PC-9 (cell line): ENCODE data around the gene C17orf58. TPM values are rescaled to one million over a fixed set of nuclear protein-coding genes. Genes with fewer than 3 reads are reported as not detected.

Experiments
- BruUV-seq: library from RNA; stranded (reverse); fragments of 400-500 nt; replicated peaks from 2 replicates; lab custom pipeline; 2021; lab: Mats Ljungman, UMichigan
- CTCF ChIA-PET: fragments of 300-600 bp; sonication (Branson Sonifier 250); formaldehyde crosslinking; loops from one replicate; lab custom pipeline; 2022; ENCODE audit warnings: antibody characterized with exemption; lab: Charles Lee
- POLR2A ChIA-PET: fragments of 300-600 bp; sonication (Branson Sonifier 250); formaldehyde crosslinking; loops from one replicate; lab custom pipeline; 2022; ENCODE audit warnings: antibody characterized with exemption; ENCODE audit not compliant: unreplicated experiment; lab: Charles Lee
- DNase-seq, 2 experiments: peaks; one replicate each; pipeline versions ENCODE4 v3.0.0 to v3.0.0-alpha.2; 2015 to 2022; ENCODE audit warnings: mixed read lengths in 1 of 2
- H2AFZ ChIP-seq: fragments of 200-600 bp; sonication (generic); 2 replicates; pipeline ENCODE4 v1.8.1; 2017; ENCODE audit warnings: antibody characterized with exemption
- H3F3A ChIP-seq: fragments of 200-600 bp; sonication (generic); 2 replicates; pipeline ENCODE4 v1.8.1; 2017; ENCODE audit warnings: antibody characterized with exemption, mild to moderate bottlenecking, low read depth; ENCODE audit not compliant: insufficient read depth
- H3K27ac ChIP-seq: fragments of 200-600 bp; sonication (generic); 2 replicates; pipeline ENCODE4 v1.6.1; 2016; ENCODE audit warnings: mixed run types
- H3K27me3 ChIP-seq: fragments of 200-600 bp; sonication (generic); 2 replicates; pipeline ENCODE4 v1.6.1; 2016; ENCODE audit warnings: low read depth, mixed run types; ENCODE audit not compliant: insufficient read depth
- H3K36me3 ChIP-seq: fragments of 200-600 bp; sonication (generic); 2 replicates; pipeline ENCODE4 v1.6.1; 2016; ENCODE audit warnings: low read depth, mixed run types
- H3K4me1 ChIP-seq: fragments of 200-600 bp; sonication (generic); replicated peaks from 2 replicates; pipeline ENCODE4 v1.6.1; 2016; ENCODE audit warnings: mixed run types; ENCODE audit not compliant: insufficient read depth
- H3K4me2 ChIP-seq: fragments of 200-600 bp; sonication (generic); 2 replicates; pipeline ENCODE4 v1.6.1; 2017; ENCODE audit warnings: mixed run types
- H3K4me3 ChIP-seq: fragments of 200-600 bp; sonication (generic); 2 replicates; pipeline ENCODE4 v1.6.1; 2016; ENCODE audit warnings: mixed run types
- H3K79me2 ChIP-seq: fragments of 200-600 bp; sonication (generic); 2 replicates; pipeline ENCODE4 v1.6.1; 2017; ENCODE audit warnings: low read depth, mixed run types
- H3K9me2 ChIP-seq: fragments of 200-600 bp; sonication (generic); 2 replicates; pipeline ENCODE4 v1.8.1; 2017; ENCODE audit warnings: mild to moderate bottlenecking; ENCODE audit not compliant: insufficient read depth
- H3K9me3 ChIP-seq: fragments of 200-600 bp; sonication (generic); 2 replicates; pipeline ENCODE4 v1.8.1; 2016; ENCODE audit warnings: low read depth; ENCODE audit not compliant: insufficient read depth
- H4K20me1 ChIP-seq: fragments of 200-600 bp; sonication (generic); 2 replicates; pipeline ENCODE4 v1.8.1; 2017; ENCODE audit not compliant: insufficient read depth
- EZH2 ChIP-seq: fragments of 200-600 bp; sonication (generic); IDR thresholded peaks from 2 replicates; pipeline ENCODE4 v1.8.0; 2017; ENCODE audit warnings: antibody characterized with exemption, low read depth
- intact Hi-C: fragments of 100-400 bp; cut with micrococcal nuclease; formaldehyde crosslinking; loops from one replicate; pipeline ENCODE4 v1.10.0; 2022; ENCODE audit not compliant: unreplicated experiment
- total RNA-seq: library from RNA; stranded (reverse); gene quantifications from 2 replicates; pipeline ENCODE4 v1.2.3, GENCODE V29; 2021
- TF ChIP-seq, protein P1 (sequence below): fragments of 200-600 bp; sonication (generic); conservative IDR thresholded peaks from 2 replicates; pipeline ENCODE4 v1.6.1; 2017; ENCODE audit warnings: mixed run types, antibody characterized with exemption, mild to moderate bottlenecking, moderate library complexity

C17orf58 gene
- total RNA-seq, 1 experiment from 2014 or later, result 14.5 TPM

DNA sequence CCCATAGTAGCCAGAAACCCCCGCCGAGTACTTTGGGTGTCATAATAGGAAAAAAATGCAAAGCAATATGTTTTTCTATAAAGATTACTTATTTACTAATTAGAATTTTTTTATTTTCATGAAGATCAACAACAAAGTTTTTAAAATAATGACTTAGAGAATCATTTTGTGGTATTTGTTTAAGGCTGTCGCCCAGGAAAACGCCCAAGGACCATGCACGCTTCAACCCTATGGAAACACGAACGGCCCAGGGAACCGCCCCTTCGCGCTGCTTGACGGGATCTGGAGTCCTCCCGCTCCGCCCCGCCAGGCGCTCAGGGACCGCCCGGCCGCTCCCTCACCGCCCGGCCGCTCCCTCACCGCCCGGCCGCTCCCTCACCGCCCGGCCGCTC, 38.9 kb upstream of the C17orf58 start:
- H3K4me2 ChIP-seq, result peak overlapping the region; percentile 80
- BruUV-seq, result no TSS peak
- H4K20me1 ChIP-seq, result peaks cover 16% of the 10 kb centered on the region; the same call in 1 of the 2 replicates
- H3K36me3 ChIP-seq, result peaks cover 22% of the 10 kb centered on the region
- peaks cover 26% of the 10 kb centered on the region for H3K4me1 ChIP-seq
- peak in 1 of 2 experiments; percentile 91 for DNase-seq
- H3K9me2 ChIP-seq, result no peaks in the 10 kb centered on the region; the same call in 1 of the 2 replicates
- peak overlapping the region; percentile 47; the same call in 1 of the 2 replicates for H3K4me3 ChIP-seq
- intact Hi-C loops, result loop anchor here (1.0 to 5.0 kb wide), 2 partner anchors 15 to 38 kb away; partner anchors contain the start of gene C17orf58
- no peaks in the 10 kb centered on the region for H3K27me3 ChIP-seq
- H3K9me3 ChIP-seq, result no peaks in the 10 kb centered on the region
- peaks cover 19% of the 10 kb centered on the region; the same call in 1 of the 2 replicates for H3F3A ChIP-seq
- CTCF ChIA-PET, result no interaction called here
- no peak overlapping the region for H3K27ac ChIP-seq
- POLR2A ChIA-PET, result interaction anchor here (0.6 kb wide), 1 partner anchor 130 kb away, joined by 6 read pairs; no protein-coding TSS in a partner anchor
- H3K79me2 ChIP-seq, result peaks cover 46% of the 10 kb centered on the region
- H2AFZ ChIP-seq, result peak overlapping the region; percentile 66
- TF ChIP-seq, protein P1, sequence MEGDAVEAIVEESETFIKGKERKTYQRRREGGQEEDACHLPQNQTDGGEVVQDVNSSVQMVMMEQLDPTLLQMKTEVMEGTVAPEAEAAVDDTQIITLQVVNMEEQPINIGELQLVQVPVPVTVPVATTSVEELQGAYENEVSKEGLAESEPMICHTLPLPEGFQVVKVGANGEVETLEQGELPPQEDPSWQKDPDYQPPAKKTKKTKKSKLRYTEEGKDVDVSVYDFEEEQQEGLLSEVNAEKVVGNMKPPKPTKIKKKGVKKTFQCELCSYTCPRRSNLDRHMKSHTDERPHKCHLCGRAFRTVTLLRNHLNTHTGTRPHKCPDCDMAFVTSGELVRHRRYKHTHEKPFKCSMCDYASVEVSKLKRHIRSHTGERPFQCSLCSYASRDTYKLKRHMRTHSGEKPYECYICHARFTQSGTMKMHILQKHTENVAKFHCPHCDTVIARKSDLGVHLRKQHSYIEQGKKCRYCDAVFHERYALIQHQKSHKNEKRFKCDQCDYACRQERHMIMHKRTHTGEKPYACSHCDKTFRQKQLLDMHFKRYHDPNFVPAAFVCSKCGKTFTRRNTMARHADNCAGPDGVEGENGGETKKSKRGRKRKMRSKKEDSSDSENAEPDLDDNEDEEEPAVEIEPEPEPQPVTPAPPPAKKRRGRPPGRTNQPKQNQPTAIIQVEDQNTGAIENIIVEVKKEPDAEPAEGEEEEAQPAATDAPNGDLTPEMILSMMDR, result no peak
- no peak for TF ChIP-seq EZH2

DNA sequence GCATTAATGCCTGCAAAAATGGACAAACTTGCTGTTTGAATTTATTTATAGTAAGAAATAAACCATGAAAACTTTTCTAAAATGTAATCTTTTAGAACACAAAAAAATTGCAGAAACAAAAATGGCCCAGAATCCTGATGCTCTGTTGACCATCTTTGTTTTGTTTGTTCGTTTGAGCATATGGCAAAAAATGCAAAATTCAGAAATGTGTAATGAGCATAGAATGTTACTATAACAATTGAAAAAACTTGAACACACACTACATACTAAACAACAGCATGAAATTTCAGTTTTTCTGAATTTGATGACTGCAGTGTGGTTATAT, 38.1 kb upstream of the C17orf58 start:
- CTCF ChIA-PET, result interaction anchor here (0.6 kb wide), 1 partner anchor 683 kb away, joined by 4 read pairs; no protein-coding TSS in a partner anchor
- Histone ChIP-seq H3K79me2 (peaks cover 39% of the 10 kb centered on the region), H3K27me3 (no peaks in the 10 kb centered on the region), H3K9me3 (no peaks in the 10 kb centered on the region), H3K4me1 (peaks cover 26% of the 10 kb centered on the region), H4K20me1 (peaks cover 11% of the 10 kb centered on the region; the same call in 1 of the 2 replicates), H2AFZ (peak overlapping the region; percentile 66), H3K27ac (no peak overlapping the region), H3K4me3 (peak overlapping the region; percentile 47; the same call in 1 of the 2 replicates), H3K4me2 (peak overlapping the region; percentile 80), H3K9me2 (no peaks in the 10 kb centered on the region; the same call in 1 of the 2 replicates), H3F3A (peaks cover 12% of the 10 kb centered on the region; the same call in 1 of the 2 replicates), H3K36me3 (peaks cover 17% of the 10 kb centered on the region)
- intact Hi-C loops, result no loop called here
- POLR2A ChIA-PET, result no interaction called here
- no peak for DNase-seq
- BruUV-seq, result no TSS peak
- TF ChIP-seq, protein P1, result no peak
- no peak for TF ChIP-seq EZH2

DNA sequence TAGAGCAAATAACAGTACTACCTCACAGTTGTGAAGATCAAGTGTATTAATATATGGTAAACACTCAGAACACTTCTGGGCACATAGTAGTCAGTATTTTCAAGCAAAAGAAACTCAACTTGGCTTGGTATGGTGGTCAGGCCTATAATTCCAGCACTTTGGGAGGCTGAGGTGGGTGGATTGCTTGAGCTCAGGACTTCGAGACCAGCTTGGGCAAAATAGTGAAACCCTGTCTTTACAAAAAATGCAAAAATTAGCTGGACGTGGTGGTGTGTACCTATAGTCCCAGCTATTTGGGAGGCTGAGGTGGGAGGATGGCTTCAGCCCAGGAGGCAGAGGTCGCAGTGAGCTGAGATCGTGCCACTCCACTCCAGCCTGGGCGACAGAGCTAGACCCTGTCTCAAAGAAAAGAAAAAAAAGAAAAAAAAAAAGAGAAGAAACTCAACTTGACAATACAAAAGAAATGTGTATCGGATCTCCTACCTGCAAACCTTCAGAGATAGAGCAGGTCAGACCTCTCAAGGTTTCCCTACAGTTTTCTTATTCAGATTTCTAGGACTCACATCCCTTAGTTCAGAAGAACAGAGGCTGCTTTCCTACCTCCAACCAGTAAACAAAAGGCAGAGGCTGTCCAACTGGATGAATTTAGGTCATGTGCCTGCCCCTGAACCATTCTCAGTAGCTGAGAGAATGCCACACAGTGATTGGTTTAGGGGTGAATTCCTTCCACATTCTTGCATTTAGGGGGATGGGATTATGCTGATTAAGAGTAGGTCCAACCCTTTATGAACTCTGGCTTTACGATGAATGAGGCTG, 37.6 kb upstream of the C17orf58 start:
- H3K79me2 ChIP-seq, result peaks cover 33% of the 10 kb centered on the region
- CTCF ChIA-PET, result interaction anchor here (0.6 kb wide), 1 partner anchor 683 kb away, joined by 4 read pairs; no protein-coding TSS in a partner anchor
- no peaks in the 10 kb centered on the region for H3K9me3 ChIP-seq
- peaks cover 11% of the 10 kb centered on the region; the same call in 1 of the 2 replicates for H4K20me1 ChIP-seq
- peaks cover 8% of the 10 kb centered on the region; the same call in 1 of the 2 replicates for H3F3A ChIP-seq
- peaks cover 26% of the 10 kb centered on the region for H3K4me1 ChIP-seq
- peak overlapping the region; percentile 53; the same call in 1 of the 2 replicates for H2AFZ ChIP-seq
- H3K27ac ChIP-seq, result no peak overlapping the region
- POLR2A ChIA-PET, result no interaction called here
- TF ChIP-seq EZH2, result no peak
- TF ChIP-seq, protein P1, result no peak
- 0 out of 2 replicates have a peak overlapping the region, but pooled peaks have one; percentile 80 for H3K4me2 ChIP-seq
- peaks cover 14% of the 10 kb centered on the region for H3K36me3 ChIP-seq
- no peaks in the 10 kb centered on the region; the same call in 1 of the 2 replicates for H3K9me2 ChIP-seq
- intact Hi-C loops, result no loop called here
- peak; percentile 30 to 55 for DNase-seq
- TSS peak; percentile 44 for BruUV-seq
- no peak overlapping the region for H3K4me3 ChIP-seq
- H3K27me3 ChIP-seq, result no peaks in the 10 kb centered on the region
